ENCODE data around the gene NISCH. TPM values are rescaled to one million over a fixed set of nuclear protein-coding genes. Genes with fewer than 3 reads are reported as not detected.
A peak's percentile ranks its signal among the peaks of the same experiment; 100 is the strongest.

NISCH gene
- total and polyA plus RNA-seq, 9 donors, result 73.6 to 142 (median 97.4) TPM

DNA sequence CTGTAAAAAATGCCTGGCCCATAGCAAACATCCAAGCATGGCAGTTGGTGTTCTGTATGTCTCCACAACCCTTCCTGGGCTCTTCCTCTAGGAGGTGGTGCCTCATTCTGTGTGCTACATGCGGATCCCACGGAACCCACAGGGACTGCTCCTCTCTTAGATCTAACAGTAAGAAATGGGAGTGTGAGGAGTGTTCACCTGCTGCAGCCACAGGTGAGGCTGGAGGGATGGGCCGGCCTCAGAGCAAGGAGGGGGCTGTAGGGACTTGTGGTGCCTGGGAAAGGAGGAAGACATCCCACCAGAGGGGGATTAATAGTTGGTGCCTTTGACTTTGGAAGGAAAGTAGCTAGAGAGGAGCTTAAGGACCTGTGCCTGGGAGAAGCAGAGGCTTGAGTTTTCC, 32.7 kb upstream of the NISCH start:
- peak in 2 of 5 donors; percentile 2 to 11 for DNase-seq
- Histone ChIP-seq H3K27ac (no peak overlapping the region), H3K9me3 (no peaks in the 10 kb centered on the region), H3K4me3 (no peak overlapping the region), H3K4me1 (ENCODE audit: insufficient read depth) (no peaks in the 10 kb centered on the region), H3K27me3 (no peaks in the 10 kb centered on the region), H3K36me3 (no peaks in the 10 kb centered on the region)
- TF ChIP-seq POLR2A (IDR thresholded peaks at IDR 0.05) (no peak), EP300 (IDR thresholded peaks at IDR 0.05) (no peak)
- TF ChIP-seq, protein P1, sequence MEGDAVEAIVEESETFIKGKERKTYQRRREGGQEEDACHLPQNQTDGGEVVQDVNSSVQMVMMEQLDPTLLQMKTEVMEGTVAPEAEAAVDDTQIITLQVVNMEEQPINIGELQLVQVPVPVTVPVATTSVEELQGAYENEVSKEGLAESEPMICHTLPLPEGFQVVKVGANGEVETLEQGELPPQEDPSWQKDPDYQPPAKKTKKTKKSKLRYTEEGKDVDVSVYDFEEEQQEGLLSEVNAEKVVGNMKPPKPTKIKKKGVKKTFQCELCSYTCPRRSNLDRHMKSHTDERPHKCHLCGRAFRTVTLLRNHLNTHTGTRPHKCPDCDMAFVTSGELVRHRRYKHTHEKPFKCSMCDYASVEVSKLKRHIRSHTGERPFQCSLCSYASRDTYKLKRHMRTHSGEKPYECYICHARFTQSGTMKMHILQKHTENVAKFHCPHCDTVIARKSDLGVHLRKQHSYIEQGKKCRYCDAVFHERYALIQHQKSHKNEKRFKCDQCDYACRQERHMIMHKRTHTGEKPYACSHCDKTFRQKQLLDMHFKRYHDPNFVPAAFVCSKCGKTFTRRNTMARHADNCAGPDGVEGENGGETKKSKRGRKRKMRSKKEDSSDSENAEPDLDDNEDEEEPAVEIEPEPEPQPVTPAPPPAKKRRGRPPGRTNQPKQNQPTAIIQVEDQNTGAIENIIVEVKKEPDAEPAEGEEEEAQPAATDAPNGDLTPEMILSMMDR (IDR thresholded peaks at IDR 0.05), result no peak
- WGBS, 3 donors, result 91% methylated on average over 3 of the region's 3 CpGs
- intact Hi-C loops (cut with DNase I), result loop anchor here in 1 of 4 donors (10.0 kb wide), 1 partner anchor 652 kb away; no protein-coding TSS in a partner anchor

DNA sequence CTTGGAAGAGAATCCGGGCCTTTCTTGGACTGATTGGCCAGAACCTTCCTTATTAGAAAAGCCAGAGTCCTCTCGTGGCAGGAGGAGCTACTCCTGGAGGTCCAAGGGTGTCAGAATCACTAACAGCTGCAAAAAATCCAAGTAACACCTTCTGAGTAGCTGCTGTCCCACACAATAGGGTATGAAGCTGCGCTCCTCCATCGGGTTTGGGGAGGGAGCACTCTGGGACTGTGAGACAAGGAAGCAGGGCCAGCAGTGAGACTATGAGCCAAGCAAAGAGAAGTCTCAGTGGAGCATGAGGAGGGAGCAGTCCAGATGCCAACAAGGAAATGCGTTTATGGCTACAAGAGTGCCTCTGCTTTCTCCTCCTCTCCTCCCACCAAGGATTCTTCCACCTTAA, 32.2 kb upstream of the NISCH start:
- peak in 2 of 5 donors; percentile 1 to 3 for DNase-seq
- H3K27me3 ChIP-seq, result no peaks in the 10 kb centered on the region
- TF ChIP-seq, protein P1 (IDR thresholded peaks at IDR 0.05), result no peak
- TF ChIP-seq POLR2A (IDR thresholded peaks at IDR 0.05) (no peak), EP300 (IDR thresholded peaks at IDR 0.05) (no peak)
- no peaks in the 10 kb centered on the region for H3K4me1 ChIP-seq (ENCODE audit: insufficient read depth)
- no peak overlapping the region for H3K27ac ChIP-seq
- no peaks in the 10 kb centered on the region for H3K9me3 ChIP-seq
- no peaks in the 10 kb centered on the region for H3K36me3 ChIP-seq
- no peak overlapping the region for H3K4me3 ChIP-seq
- WGBS, 3 donors, result 36 to 56% (median 39%) methylated on average over 5 of the region's 5 CpGs
- intact Hi-C loops (cut with DNase I), result loop anchor here in 1 of 4 donors (10.0 kb wide), 1 partner anchor 652 kb away; no protein-coding TSS in a partner anchor

DNA sequence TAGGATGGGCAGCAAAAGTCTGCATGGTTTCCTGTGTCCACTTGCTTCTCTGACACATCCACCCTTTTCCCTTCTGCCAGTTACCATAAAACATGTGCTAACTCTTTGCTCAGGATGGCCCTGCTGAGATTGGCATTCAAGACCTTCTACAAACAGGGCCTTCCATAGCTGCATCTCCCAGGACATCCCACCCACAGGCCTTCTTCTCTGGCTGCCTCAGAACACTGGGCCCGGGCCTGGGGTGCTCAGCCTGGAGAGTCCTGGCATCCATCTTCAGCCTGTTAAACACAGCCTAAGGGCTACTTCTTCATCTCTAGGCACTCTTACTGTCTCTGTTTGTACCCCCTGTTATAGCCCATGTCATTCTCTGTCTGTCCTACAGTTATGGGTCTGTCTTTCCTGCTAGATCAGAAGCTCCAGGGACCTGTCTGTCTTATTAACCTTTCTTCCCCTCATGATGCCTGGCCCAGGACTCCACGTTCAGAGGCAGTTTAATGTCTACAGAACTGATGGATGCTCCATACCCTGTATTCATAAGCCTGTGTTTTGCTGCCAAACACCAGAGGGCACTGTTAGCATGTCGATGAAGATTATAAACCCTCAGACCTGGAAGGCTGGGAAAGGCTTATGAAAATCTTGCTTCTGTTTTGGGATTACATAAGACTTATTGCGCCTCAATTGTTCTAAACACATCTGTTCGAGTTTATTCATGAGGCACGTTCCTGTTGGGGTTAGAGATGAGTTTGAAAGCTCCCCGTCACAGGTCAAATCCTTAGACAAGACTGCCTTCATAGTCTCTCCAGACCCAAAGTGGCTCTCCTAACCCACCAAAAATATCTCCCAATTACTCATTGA, 27.0 kb upstream of the NISCH start:
- Histone ChIP-seq H3K36me3 (no peaks in the 10 kb centered on the region), H3K27me3 (no peaks in the 10 kb centered on the region), H3K4me1 (ENCODE audit: insufficient read depth) (peaks cover under 1% of the 10 kb centered on the region), H3K4me3 (no peak overlapping the region), H3K27ac (no peak overlapping the region), H3K9me3 (no peaks in the 10 kb centered on the region)
- TF ChIP-seq, protein P1 (IDR thresholded peaks at IDR 0.05), result peak; percentile 60 to 76 (median 74)
- no peak for TF ChIP-seq POLR2A (IDR thresholded peaks at IDR 0.05)
- peak; percentile 60 to 81 (median 65) for DNase-seq
- 9 to 16% (median 10%) methylated on average over 7 of the region's 7 CpGs for WGBS, 3 donors
- intact Hi-C loops (cut with DNase I), result loop anchor here in 2 of 4 donors (2.0 to 10.0 kb wide), 2 partner anchors 18 to 646 kb away; no protein-coding TSS in a partner anchor

DNA sequence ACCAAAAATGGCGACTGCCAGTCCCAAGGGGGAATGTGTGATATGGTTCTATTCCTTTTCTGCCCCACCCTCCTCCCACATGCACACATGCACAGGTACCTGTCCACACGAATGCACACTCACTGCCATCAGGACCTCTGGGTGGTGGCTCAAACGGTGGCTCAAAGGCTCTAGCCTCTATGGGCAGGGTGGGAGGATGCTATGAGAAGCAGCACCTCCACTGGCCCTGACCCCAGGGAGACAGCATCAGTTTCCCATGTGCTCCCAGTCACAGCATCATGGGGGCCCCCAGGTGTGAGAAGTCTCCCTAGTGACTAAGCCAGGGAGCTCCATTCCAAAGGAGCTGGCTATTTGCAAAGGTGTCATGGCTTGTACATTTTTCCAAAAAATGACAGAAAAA, 26.4 kb upstream of the NISCH start:
- no peaks in the 10 kb centered on the region for H3K36me3 ChIP-seq
- DNase-seq, result peak in 2 of 5 donors; percentile 18 to 24
- WGBS, 3 donors, result 45 to 54% (median 46%) methylated on average over 3 of the region's 3 CpGs
- H3K9me3 ChIP-seq, result no peaks in the 10 kb centered on the region
- H3K4me1 ChIP-seq (ENCODE audit: insufficient read depth), result peaks cover 2% of the 10 kb centered on the region
- H3K27me3 ChIP-seq, result no peaks in the 10 kb centered on the region
- no peak overlapping the region for H3K27ac ChIP-seq
- H3K4me3 ChIP-seq, result no peak overlapping the region
- intact Hi-C loops (cut with DNase I), result loop anchor here in 2 of 4 donors (2.0 to 10.0 kb wide), 2 partner anchors 18 to 646 kb away; no protein-coding TSS in a partner anchor
- TF ChIP-seq, protein P1 (IDR thresholded peaks at IDR 0.05), result no peak
- TF ChIP-seq POLR2A (IDR thresholded peaks at IDR 0.05), result no peak
- no peak for TF ChIP-seq EP300 (IDR thresholded peaks at IDR 0.05)

Measured in ovary (tissue), 9 donors.